Endodermal cell (in vitro differentiated cells): ENCODE results near the gene ST3GAL6. TPM values are rescaled to one million over a fixed set of nuclear protein-coding genes. Genes with fewer than 3 reads are reported as not detected.
"Not testable (repeated sequence)": the region's sequence is repeated elsewhere in the genome, so short reads cannot be mapped to it uniquely, and the experiment has no call there.

ENCODE experiments used
- DNase-seq: peaks from one replicate; pipeline ENCODE4 v3.0.0-alpha.2; 2017
- H3K27ac ChIP-seq: 2 replicates; pipeline ENCODE4 v1.5.1; 2013; ENCODE audit warnings: mild to moderate bottlenecking, low read depth, low read length, moderate library complexity
- H3K27me3 ChIP-seq: 2 replicates; pipeline ENCODE4 v1.6.1; 2013; ENCODE audit warnings: mild to moderate bottlenecking, low read length, moderate library complexity; ENCODE audit not compliant: insufficient read depth, control insufficient read depth, poor library complexity, severe bottlenecking
- H3K36me3 ChIP-seq: 2 replicates; pipeline ENCODE4 v1.7.0; 2013; ENCODE audit warnings: mild to moderate bottlenecking, low read length, moderate library complexity; ENCODE audit not compliant: control insufficient read depth, insufficient read depth
- H3K4me1 ChIP-seq: one replicate; pipeline ENCODE4 v1.7.0; 2013; ENCODE audit warnings: low read length; ENCODE audit not compliant: control insufficient read depth, insufficient read depth
- H3K4me3 ChIP-seq: 2 replicates; pipeline ENCODE4 v1.5.1; 2013; ENCODE audit warnings: mild to moderate bottlenecking, low read length, moderate library complexity
- H3K9ac ChIP-seq: 2 replicates; pipeline ENCODE4 v1.6.1; 2013; ENCODE audit warnings: mild to moderate bottlenecking, low read length, moderate library complexity; ENCODE audit not compliant: poor library complexity, severe bottlenecking; ENCODE audit errors: extremely low read depth
- H3K9me3 ChIP-seq: 2 replicates; pipeline ENCODE4 v1.6.1; 2013; ENCODE audit warnings: mild to moderate bottlenecking, low read length, moderate library complexity; ENCODE audit not compliant: control insufficient read depth
- H3K27ac Mint-ChIP-seq: 2 replicates; pipeline ENCODE4 v1.8.0; 2020; ENCODE audit warnings: mixed read lengths
- H3K27me3 Mint-ChIP-seq: 2 replicates; pipeline ENCODE4 v1.8.0; 2021; ENCODE audit warnings: mild to moderate bottlenecking, mixed read lengths; ENCODE audit not compliant: insufficient read depth
- H3K36me3 Mint-ChIP-seq: 2 replicates; pipeline ENCODE4 v1.8.0; 2020; ENCODE audit warnings: low read depth, mixed read lengths
- H3K4me1 Mint-ChIP-seq: 2 replicates; pipeline ENCODE4 v1.8.0; 2020; ENCODE audit warnings: mixed read lengths
- H3K4me3 Mint-ChIP-seq: 2 replicates; pipeline ENCODE4 v1.8.0; 2020; ENCODE audit warnings: mild to moderate bottlenecking, moderate library complexity, mixed read lengths
- H3K9me3 Mint-ChIP-seq: 2 replicates; pipeline ENCODE4 v1.8.0; 2020; ENCODE audit warnings: mild to moderate bottlenecking, mixed read lengths
- WGBS, 2 experiments: methylation state at CpG; one replicate each; pipeline versions ENCODE4 v1.1.5 to v1.1.7; 2013; ENCODE audit warnings: missing lambda C conversion rate in 2 of 2, mixed read lengths in 1 of 2; ENCODE audit not compliant: insufficient coverage in 1 of 2, insufficient read length in 1 of 2; 5-methylcytosine and 5-hydroxymethylcytosine counted together
- total RNA-seq, 2 donors: library from RNA; stranded (reverse); fragmentation: NEBNext Ultra II Directional in 1 of 2; extraction: Animal tissue kit (Norgen Biotek cat#: 25700) in 1 of 2; gene quantifications; 2 replicates in 1 of 2; 3 replicates in 1 of 2; pipeline ENCODE4 v1.2.1, GENCODE V29; 2021
- TF ChIP-seq, protein P1 (sequence below): fragments of 200-600 bp; sonication (generic); conservative IDR thresholded peaks from 2 replicates; pipeline ENCODE4 v1.5.0; 2021; ENCODE audit warnings: antibody characterized with exemption, mild to moderate bottlenecking

The ST3GAL6 gene
- total RNA-seq, 2 donors from 2014 or later = 8.1 to 9.9 TPM

- peaks cover 31% of the 10 kb centered on the region for H3K9me3 ChIP-seq
- Mint-ChIP-seq H3K4me1 (peaks cover 9% of the 10 kb centered on the region), H3K27me3 (no peaks in the 10 kb centered on the region), H3K27ac (no peak overlapping the region), H3K36me3 (peaks cover 31% of the 10 kb centered on the region), H3K9me3 (peaks cover 30% of the 10 kb centered on the region), H3K4me3 (no peak overlapping the region)
- no peaks in the 10 kb centered on the region for H3K27me3 ChIP-seq
- no peaks in the 10 kb centered on the region for H3K4me1 ChIP-seq
- TF ChIP-seq, protein P1, sequence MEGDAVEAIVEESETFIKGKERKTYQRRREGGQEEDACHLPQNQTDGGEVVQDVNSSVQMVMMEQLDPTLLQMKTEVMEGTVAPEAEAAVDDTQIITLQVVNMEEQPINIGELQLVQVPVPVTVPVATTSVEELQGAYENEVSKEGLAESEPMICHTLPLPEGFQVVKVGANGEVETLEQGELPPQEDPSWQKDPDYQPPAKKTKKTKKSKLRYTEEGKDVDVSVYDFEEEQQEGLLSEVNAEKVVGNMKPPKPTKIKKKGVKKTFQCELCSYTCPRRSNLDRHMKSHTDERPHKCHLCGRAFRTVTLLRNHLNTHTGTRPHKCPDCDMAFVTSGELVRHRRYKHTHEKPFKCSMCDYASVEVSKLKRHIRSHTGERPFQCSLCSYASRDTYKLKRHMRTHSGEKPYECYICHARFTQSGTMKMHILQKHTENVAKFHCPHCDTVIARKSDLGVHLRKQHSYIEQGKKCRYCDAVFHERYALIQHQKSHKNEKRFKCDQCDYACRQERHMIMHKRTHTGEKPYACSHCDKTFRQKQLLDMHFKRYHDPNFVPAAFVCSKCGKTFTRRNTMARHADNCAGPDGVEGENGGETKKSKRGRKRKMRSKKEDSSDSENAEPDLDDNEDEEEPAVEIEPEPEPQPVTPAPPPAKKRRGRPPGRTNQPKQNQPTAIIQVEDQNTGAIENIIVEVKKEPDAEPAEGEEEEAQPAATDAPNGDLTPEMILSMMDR = no peak
- DNase-seq = no peak
- no peak overlapping the region for H3K4me3 ChIP-seq
- H3K9ac ChIP-seq = no peak overlapping the region
- no peak overlapping the region for H3K27ac ChIP-seq
- 100% methylated on average over 1 of the region's 1 CpG; no CpG with 5 or more reads in 1 of the 2 experiments for WGBS, 2 experiments
- H3K36me3 ChIP-seq = peaks cover 9% of the 10 kb centered on the region
Measured at GRCh38 chr3:98827221-98827920, 64.2 kb downstream of the ST3GAL6 start.

DNA sequence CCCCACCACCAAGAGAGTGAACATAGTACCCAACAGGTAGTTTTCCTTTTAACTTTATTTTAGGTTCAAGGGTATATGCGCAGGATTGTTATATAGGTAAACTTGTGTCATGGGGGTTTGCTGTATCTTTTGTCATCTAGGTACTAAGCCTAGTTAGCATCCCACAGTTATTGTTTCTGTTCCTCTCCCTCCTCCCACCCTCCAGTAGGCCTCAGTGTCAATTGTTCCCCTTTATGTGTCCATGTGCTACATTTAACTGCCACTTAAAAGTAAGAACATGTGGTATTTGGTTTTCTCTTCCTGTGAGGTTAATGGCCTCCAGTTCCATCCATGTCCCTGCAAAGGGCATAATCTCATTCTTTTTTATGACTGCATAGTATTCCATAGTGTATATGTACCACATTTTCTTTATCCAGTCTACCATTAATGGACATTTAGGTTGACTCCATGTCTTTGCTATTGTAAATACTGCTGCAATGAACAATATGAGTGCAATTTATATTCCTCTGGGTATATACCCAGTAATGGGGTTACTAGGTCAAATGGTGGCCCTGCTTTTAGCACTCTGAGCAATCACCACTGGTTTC lies 66.2 kb downstream of the ST3GAL6 start:
- H3K36me3 Mint-ChIP-seq = peaks cover 36% of the 10 kb centered on the region
- WGBS, 2 experiments = no CpG with 5 or more reads among the region's 1 CpG
- H3K9ac ChIP-seq = no peak overlapping the region
- peaks cover 44% of the 10 kb centered on the region for H3K9me3 Mint-ChIP-seq
- no peaks in the 10 kb centered on the region for H3K4me1 ChIP-seq
- H3K4me3 ChIP-seq = no peak overlapping the region
- H3K4me3 Mint-ChIP-seq = no peak overlapping the region
- H3K27ac ChIP-seq = no peak overlapping the region
- H3K36me3 ChIP-seq = peaks cover 18% of the 10 kb centered on the region
- H3K9me3 ChIP-seq = peaks cover 47% of the 10 kb centered on the region
- no peaks in the 10 kb centered on the region for H3K27me3 ChIP-seq
- TF ChIP-seq, protein P1 = no peak
- no peaks in the 10 kb centered on the region for H3K27me3 Mint-ChIP-seq
- no peak for DNase-seq
- peaks cover 9% of the 10 kb centered on the region for H3K4me1 Mint-ChIP-seq
- H3K27ac Mint-ChIP-seq = no peak overlapping the region

GRCh38 chr3:98831060-98831459 lies 67.9 kb downstream of the ST3GAL6 start:
- DNase-seq, H3K4me3 Mint-ChIP-seq, H3K4me1 ChIP-seq, H3K27me3 Mint-ChIP-seq, H3K27ac Mint-ChIP-seq, H3K9ac ChIP-seq, H3K27me3 ChIP-seq, H3K4me3 ChIP-seq, H3K27ac ChIP-seq, H3K4me1 Mint-ChIP-seq: not testable (repeated sequence)
- peaks cover 32% of the 10 kb centered on the region for H3K36me3 Mint-ChIP-seq
- H3K9me3 Mint-ChIP-seq = peaks cover 46% of the 10 kb centered on the region
- WGBS, 2 experiments = 93% methylated on average over 4 of the region's 5 CpGs; no CpG with 5 or more reads in 1 of the 2 experiments
- H3K36me3 ChIP-seq = peaks cover 18% of the 10 kb centered on the region
- H3K9me3 ChIP-seq = peaks cover 47% of the 10 kb centered on the region
